ENCODE results near the gene BAHCC1. TPM values are rescaled to one million over a fixed set of nuclear protein-coding genes. Genes with fewer than 3 reads are reported as not detected.

BAHCC1 gene
- total and polyA plus RNA-seq, 9 of the 15 experiments (the other 6 are each of a cell fraction or from before 2014, with no cell fraction given) = 0.14 to 26.9 (median 5.0) TPM

DNA sequence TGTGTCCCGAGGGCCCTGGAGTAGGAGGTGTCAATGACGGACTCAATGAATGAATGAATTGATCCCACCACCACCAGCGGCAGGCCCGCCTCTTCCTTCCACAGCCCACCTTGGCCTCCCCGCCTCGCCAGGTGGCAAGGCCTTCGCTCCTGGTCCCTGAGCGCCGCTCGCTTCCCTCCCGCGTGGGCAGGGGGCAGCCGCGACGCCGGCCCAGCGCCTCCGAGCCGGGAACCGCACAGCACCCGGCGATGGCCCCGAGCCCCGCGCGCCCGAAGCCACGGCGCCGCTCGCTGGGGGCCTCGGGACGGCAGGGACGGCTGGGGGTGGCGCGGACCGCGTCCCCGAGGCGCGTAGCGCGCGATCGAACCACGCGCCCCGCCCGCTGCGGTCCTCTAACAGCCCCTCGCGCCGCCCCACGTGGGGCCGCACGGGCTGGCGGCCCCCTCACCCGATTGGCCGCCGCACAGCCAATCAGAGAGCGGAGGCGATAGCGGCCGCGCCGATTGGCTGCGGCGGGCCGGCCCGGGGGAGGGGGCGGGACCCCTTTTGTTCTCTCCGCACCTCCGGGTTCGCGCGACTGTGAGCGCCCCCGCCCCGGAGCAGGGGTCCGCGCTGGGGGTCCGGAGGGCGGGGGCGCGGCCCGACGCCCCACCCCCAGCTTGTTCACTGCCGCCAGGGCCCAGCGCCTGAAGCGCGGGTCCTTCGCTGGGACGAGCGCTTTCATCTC is 86.0 kb downstream of the BAHCC1 start (continued):
- TF ChIP-seq, protein P1, sequence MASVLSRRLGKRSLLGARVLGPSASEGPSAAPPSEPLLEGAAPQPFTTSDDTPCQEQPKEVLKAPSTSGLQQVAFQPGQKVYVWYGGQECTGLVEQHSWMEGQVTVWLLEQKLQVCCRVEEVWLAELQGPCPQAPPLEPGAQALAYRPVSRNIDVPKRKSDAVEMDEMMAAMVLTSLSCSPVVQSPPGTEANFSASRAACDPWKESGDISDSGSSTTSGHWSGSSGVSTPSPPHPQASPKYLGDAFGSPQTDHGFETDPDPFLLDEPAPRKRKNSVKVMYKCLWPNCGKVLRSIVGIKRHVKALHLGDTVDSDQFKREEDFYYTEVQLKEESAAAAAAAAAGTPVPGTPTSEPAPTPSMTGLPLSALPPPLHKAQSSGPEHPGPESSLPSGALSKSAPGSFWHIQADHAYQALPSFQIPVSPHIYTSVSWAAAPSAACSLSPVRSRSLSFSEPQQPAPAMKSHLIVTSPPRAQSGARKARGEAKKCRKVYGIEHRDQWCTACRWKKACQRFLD (CRISPR knock-in tag; IDR thresholded peaks at IDR 0.05) = peak; percentile 56; the same call in 1 of the 2 replicates
- TF ChIP-seq NR1H2 (CRISPR knock-in tag; IDR thresholded peaks at IDR 0.05) (no peak), HNRNPLL (IDR thresholded peaks at IDR 0.05; ENCODE audit: low read depth, low read length, poor library complexity, severe bottlenecking) (no peak), ZNF551 (CRISPR knock-in tag; IDR thresholded peaks at IDR 0.05) (no peak), SMC3 (conservative IDR thresholded peaks at IDR 0.05; ENCODE audit: insufficient read depth, low read depth, low read length) (no peak), EZH2 (IDR thresholded peaks at IDR 0.05; ENCODE audit: borderline replicate concordance, low read depth, low read length) (no peak), DDX20 (tag; IDR thresholded peaks at IDR 0.05; ENCODE audit: low read depth) (no peak), FOXM1 (IDR thresholded peaks at IDR 0.05; ENCODE audit: low read depth) (no peak), FOXM1 (CRISPR knock-in tag; IDR thresholded peaks at IDR 0.05; ENCODE audit: low read depth) (peak; percentile 73; the same call in 1 of the 2 replicates), HDAC8 (tag; IDR thresholded peaks at IDR 0.05) (peak; percentile 59), TBL1XR1 (IDR thresholded peaks at IDR 0.05; ENCODE audit: low read length in 2 of 2) (no peak), ZNF764 (CRISPR knock-in tag; IDR thresholded peaks at IDR 0.05; ENCODE audit: low read depth) (no peak), YY1 (IDR thresholded peaks at IDR 0.05; ENCODE audit: borderline replicate concordance in 1 of 3, control insufficient read depth in 1 of 3, extremely low read depth in 1 of 3, insufficient read depth in 3 of 3, insufficient read length in 1 of 3, insufficient replicate concordance in 2 of 3, low read depth in 1 of 3, low read length in 2 of 3) (no peak), STAT5A (IDR thresholded peaks at IDR 0.05; ENCODE audit: borderline replicate concordance, low read length) (no peak), ZNF445 (CRISPR knock-in tag; IDR thresholded peaks at IDR 0.05; ENCODE audit: low read depth) (no peak), BACH1 (tag; IDR thresholded peaks at IDR 0.05) (no peak), MYC (IDR thresholded peaks at IDR 0.05; ENCODE audit: low read depth, low read length) (peak; percentile 88), MYC (CRISPR knock-in tag; IDR thresholded peaks at IDR 0.05; ENCODE audit: borderline replicate concordance, low read depth) (no peak), XRCC5 (IDR thresholded peaks at IDR 0.05; ENCODE audit: low read depth, low read length) (no peak)
- TF ChIP-seq, protein P2, sequence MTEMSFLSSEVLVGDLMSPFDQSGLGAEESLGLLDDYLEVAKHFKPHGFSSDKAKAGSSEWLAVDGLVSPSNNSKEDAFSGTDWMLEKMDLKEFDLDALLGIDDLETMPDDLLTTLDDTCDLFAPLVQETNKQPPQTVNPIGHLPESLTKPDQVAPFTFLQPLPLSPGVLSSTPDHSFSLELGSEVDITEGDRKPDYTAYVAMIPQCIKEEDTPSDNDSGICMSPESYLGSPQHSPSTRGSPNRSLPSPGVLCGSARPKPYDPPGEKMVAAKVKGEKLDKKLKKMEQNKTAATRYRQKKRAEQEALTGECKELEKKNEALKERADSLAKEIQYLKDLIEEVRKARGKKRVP (CRISPR knock-in tag; IDR thresholded peaks at IDR 0.05) = no peak
- TF ChIP-seq, protein P3, sequence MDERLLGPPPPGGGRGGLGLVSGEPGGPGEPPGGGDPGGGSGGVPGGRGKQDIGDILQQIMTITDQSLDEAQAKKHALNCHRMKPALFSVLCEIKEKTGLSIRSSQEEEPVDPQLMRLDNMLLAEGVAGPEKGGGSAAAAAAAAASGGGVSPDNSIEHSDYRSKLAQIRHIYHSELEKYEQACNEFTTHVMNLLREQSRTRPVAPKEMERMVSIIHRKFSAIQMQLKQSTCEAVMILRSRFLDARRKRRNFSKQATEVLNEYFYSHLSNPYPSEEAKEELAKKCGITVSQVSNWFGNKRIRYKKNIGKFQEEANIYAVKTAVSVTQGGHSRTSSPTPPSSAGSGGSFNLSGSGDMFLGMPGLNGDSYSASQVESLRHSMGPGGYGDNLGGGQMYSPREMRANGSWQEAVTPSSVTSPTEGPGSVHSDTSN (CRISPR knock-in tag; IDR thresholded peaks at IDR 0.05; ENCODE audit: low read depth) = no peak
- TF ChIP-seq, protein P3 (tag; conservative IDR thresholded peaks at IDR 0.05; ENCODE audit: low read depth) = no peak
